ENCODE results near the gene FGG.

- TF ChIP-seq EZH2 (IDR thresholded peaks at IDR 0.05; ENCODE audit: insufficient read depth, poor library complexity, severe bottlenecking): no peak
- no peak for TF ChIP-seq EZH2phosphoT487 (IDR thresholded peaks at IDR 0.05; ENCODE audit: insufficient read depth, low read depth)
These were observed 31.0 kb upstream of the FGG start for GRCh38 chr4:154643493-154643892.

Measured in GM23248 (cell line).